Nephron progenitor cell (in vitro differentiated cells): Measurements from ENCODE around the gene SBF1.
A peak's percentile ranks its signal among the peaks of the same experiment; 100 is the strongest.

Experiments used
- DNase-seq: peaks from one replicate; pipeline ENCODE4 v3.0.0; 2021
- H3K27ac Mint-ChIP-seq: 2 replicates; pipeline ENCODE4 v1.8.0; 2021; ENCODE audit warnings: mild to moderate bottlenecking, moderate library complexity, mixed read lengths
- H3K27me3 Mint-ChIP-seq: 2 replicates; pipeline ENCODE4 v1.8.0; 2021; ENCODE audit warnings: mild to moderate bottlenecking, low read depth, mixed read lengths; ENCODE audit not compliant: poor library complexity
- H3K36me3 Mint-ChIP-seq: 2 replicates; pipeline ENCODE4 v1.8.0; 2021; ENCODE audit warnings: low read depth, mixed read lengths
- H3K4me1 Mint-ChIP-seq: 2 replicates; pipeline ENCODE4 v1.8.0; 2021; ENCODE audit warnings: mixed read lengths
- H3K4me3 Mint-ChIP-seq: 2 replicates; pipeline ENCODE4 v1.8.0; 2021; ENCODE audit warnings: mild to moderate bottlenecking, moderate library complexity, mixed read lengths
- H3K9me3 Mint-ChIP-seq: 2 replicates; pipeline ENCODE4 v1.8.0; 2021; ENCODE audit warnings: mild to moderate bottlenecking, moderate library complexity, mixed read lengths
- CTCF ChIP-seq: fragments of 200-600 bp; sonication (generic); IDR thresholded peaks from 2 replicates; pipeline ENCODE4 v1.5.0; 2021; ENCODE audit warnings: antibody characterized with exemption

SBF1 gene

GRCh38 chr22:50483106-50483505, 8.3 kb upstream of the SBF1 start:
- no peak for DNase-seq
- Mint-ChIP-seq H3K9me3 (peaks cover 8% of the 10 kb centered on the region), H3K36me3 (no peaks in the 10 kb centered on the region), H3K27me3 (peaks cover 39% of the 10 kb centered on the region), H3K27ac (no peak overlapping the region), H3K4me3 (no peak overlapping the region), H3K4me1 (peaks cover 34% of the 10 kb centered on the region)
- no peak for TF ChIP-seq CTCF

GRCh38 chr22:50482107-50483074, 7.6 kb upstream of the SBF1 start:
- no peak for DNase-seq
- no peak for TF ChIP-seq CTCF
- Mint-ChIP-seq H3K4me3 (peak overlapping the region; percentile 61), H3K27me3 (peaks cover 43% of the 10 kb centered on the region), H3K4me1 (peaks cover 40% of the 10 kb centered on the region), H3K9me3 (peaks cover 8% of the 10 kb centered on the region), H3K27ac (no peak overlapping the region), H3K36me3 (no peaks in the 10 kb centered on the region)

GRCh38 chr22:50481440-50482106, 6.7 kb upstream of the SBF1 start, which contains the start of gene ADM2:
ADM2 (plus strand) TSS chr22:50481543; CDS start chr22:50481848, 305 bp downstream.
- no peaks in the 10 kb centered on the region for H3K36me3 Mint-ChIP-seq
- peak; percentile 80 for DNase-seq

GRCh38 chr22:50481045-50481439, 6.2 kb upstream of the SBF1 start:
- peaks cover 41% of the 10 kb centered on the region for H3K4me1 Mint-ChIP-seq
- peak overlapping the region; percentile 45 for H3K4me3 Mint-ChIP-seq
- H3K27me3 Mint-ChIP-seq = peaks cover 45% of the 10 kb centered on the region
- H3K9me3 Mint-ChIP-seq = peaks cover 8% of the 10 kb centered on the region
- TF ChIP-seq CTCF = no peak
- H3K36me3 Mint-ChIP-seq = no peaks in the 10 kb centered on the region
- DNase-seq = no peak
- no peak overlapping the region for H3K27ac Mint-ChIP-seq

More at GRCh38 chr22:50481440-50482106, 6.7 kb upstream of the SBF1 start, which contains the start of gene ADM2:
- Mint-ChIP-seq H3K27ac (no peak within 1 kb of the TSS), H3K9me3 (peaks cover 8% of the 10 kb centered on the region), H3K4me1 (peaks cover 43% of the 10 kb centered on the region), H3K27me3 (peaks cover 46% of the 10 kb centered on the region), H3K4me3 (peak within 1 kb of the TSS; percentile 67)
- no peak for TF ChIP-seq CTCF

- DNase-seq = no peak
- Mint-ChIP-seq H3K27ac (no peak overlapping the region), H3K4me3 (peak overlapping the region; percentile 67), H3K9me3 (peaks cover 8% of the 10 kb centered on the region), H3K36me3 (no peaks in the 10 kb centered on the region), H3K27me3 (peaks cover 36% of the 10 kb centered on the region), H3K4me1 (peaks cover 39% of the 10 kb centered on the region)
- TF ChIP-seq CTCF = no peak
Observed at GRCh38 chr22:50479721-50480120, 4.9 kb upstream of the SBF1 start.
